HL-60 (cell line): ENCODE data around the gene LCNL1.

ENCODE experiments used
- DNase-seq, 2 experiments: peaks; one replicate each; pipeline ENCODE4 v3.0.0-alpha.2; 2010 to 2020; ENCODE audit warnings: low read depth in 1 of 2, low spot score in 1 of 2
- H3K27ac ChIP-seq: fragments of 250-450 bp; sonication (Bioruptor Pico); replicated peaks from 2 replicates; pipeline ENCODE4 v1.5.1; 2020; ENCODE audit warnings: mild to moderate bottlenecking, moderate library complexity
- H3K27me3 ChIP-seq: fragments of 250-450 bp; sonication (Bioruptor Pico); 2 replicates; pipeline ENCODE4 v1.5.1; 2021; ENCODE audit warnings: mild to moderate bottlenecking, moderate library complexity; ENCODE audit not compliant: insufficient read depth, poor library complexity, severe bottlenecking
- H3K4me3 ChIP-seq: replicated peaks from 2 replicates; pipeline ENCODE4 v1.5.1; 2011; ENCODE audit warnings: mild to moderate bottlenecking, control low read depth, low read length; ENCODE audit not compliant: insufficient read depth
- CTCF ChIP-seq: IDR thresholded peaks from one replicate; pipeline ENCODE4 v1.5.1; 2011; ENCODE audit warnings: low read length, control low read depth, inconsistent platforms; ENCODE audit not compliant: insufficient read depth
- GABPA ChIP-seq: IDR thresholded peaks from 2 replicates; pipeline ENCODE4 v1.6.1; 2012; ENCODE audit warnings: low read depth
- POLR2AphosphoS5 ChIP-seq: IDR thresholded peaks from 2 replicates; pipeline ENCODE4 v1.6.1; 2012; ENCODE audit warnings: low read depth
- REST ChIP-seq: IDR thresholded peaks from 2 replicates; pipeline ENCODE4 v1.6.1; 2012; ENCODE audit warnings: low read depth; ENCODE audit not compliant: insufficient replicate concordance
- SPI1 ChIP-seq: IDR thresholded peaks from 2 replicates; pipeline ENCODE4 v1.6.1; 2012; ENCODE audit warnings: low read depth, mild to moderate bottlenecking, borderline replicate concordance

The LCNL1 gene

GRCh38 chr9:136983167-136983566 is 374 bp downstream of the LCNL1 start:
- no peak for DNase-seq
- peaks cover 25% of the 10 kb centered on the region for H3K27me3 ChIP-seq
- no peak for TF ChIP-seq SPI1
- no peak for TF ChIP-seq REST
- no peak for TF ChIP-seq GABPA
- TF ChIP-seq CTCF, result no peak
- no peak for TF ChIP-seq POLR2AphosphoS5
- no peak overlapping the region for H3K27ac ChIP-seq
- no peak overlapping the region for H3K4me3 ChIP-seq

GRCh38 chr9:136983656-136984314 is 992 bp downstream of the LCNL1 start:
- H3K27me3 ChIP-seq, result peaks cover 25% of the 10 kb centered on the region
- no peak overlapping the region for H3K27ac ChIP-seq
- no peak overlapping the region for H3K4me3 ChIP-seq
- DNase-seq, result no peak
- TF ChIP-seq CTCF (no peak), SPI1 (no peak), POLR2AphosphoS5 (no peak), GABPA (no peak), REST (no peak)

GRCh38 chr9:136984464-136985026 is 1.8 kb downstream of the LCNL1 start:
- peaks cover 25% of the 10 kb centered on the region for H3K27me3 ChIP-seq
- DNase-seq, result no peak
- H3K4me3 ChIP-seq, result no peak overlapping the region
- TF ChIP-seq POLR2AphosphoS5 (no peak), GABPA (no peak), SPI1 (no peak), CTCF (no peak), REST (no peak)
- no peak overlapping the region for H3K27ac ChIP-seq
